GM13977 (cell line): ENCODE measurements around the gene UGGT2.

Experiments used
- DNase-seq: peaks from one replicate; pipeline ENCODE4 v3.0.0; 2012; ENCODE audit warnings: low spot score
- in situ Hi-C: fragments of 300-500 bp; cut with MboI; formaldehyde crosslinking; loops from one replicate; pipeline ENCODE4 v1.12.0; 2022; ENCODE audit warnings: low sequenced_read_pairs, low pct_unique_long_range_greater_than_20kb, mixed read lengths, inconsistent platforms; ENCODE audit not compliant: unreplicated experiment
- TF ChIP-seq, protein P1 (sequence below): IDR thresholded peaks from 2 replicates; pipeline ENCODE4 v1.5.1; 2012; ENCODE audit warnings: mild to moderate bottlenecking, control low read depth; ENCODE audit not compliant: insufficient read depth; ENCODE audit errors: extremely low read depth, missing control alignments

The UGGT2 gene, protein sequence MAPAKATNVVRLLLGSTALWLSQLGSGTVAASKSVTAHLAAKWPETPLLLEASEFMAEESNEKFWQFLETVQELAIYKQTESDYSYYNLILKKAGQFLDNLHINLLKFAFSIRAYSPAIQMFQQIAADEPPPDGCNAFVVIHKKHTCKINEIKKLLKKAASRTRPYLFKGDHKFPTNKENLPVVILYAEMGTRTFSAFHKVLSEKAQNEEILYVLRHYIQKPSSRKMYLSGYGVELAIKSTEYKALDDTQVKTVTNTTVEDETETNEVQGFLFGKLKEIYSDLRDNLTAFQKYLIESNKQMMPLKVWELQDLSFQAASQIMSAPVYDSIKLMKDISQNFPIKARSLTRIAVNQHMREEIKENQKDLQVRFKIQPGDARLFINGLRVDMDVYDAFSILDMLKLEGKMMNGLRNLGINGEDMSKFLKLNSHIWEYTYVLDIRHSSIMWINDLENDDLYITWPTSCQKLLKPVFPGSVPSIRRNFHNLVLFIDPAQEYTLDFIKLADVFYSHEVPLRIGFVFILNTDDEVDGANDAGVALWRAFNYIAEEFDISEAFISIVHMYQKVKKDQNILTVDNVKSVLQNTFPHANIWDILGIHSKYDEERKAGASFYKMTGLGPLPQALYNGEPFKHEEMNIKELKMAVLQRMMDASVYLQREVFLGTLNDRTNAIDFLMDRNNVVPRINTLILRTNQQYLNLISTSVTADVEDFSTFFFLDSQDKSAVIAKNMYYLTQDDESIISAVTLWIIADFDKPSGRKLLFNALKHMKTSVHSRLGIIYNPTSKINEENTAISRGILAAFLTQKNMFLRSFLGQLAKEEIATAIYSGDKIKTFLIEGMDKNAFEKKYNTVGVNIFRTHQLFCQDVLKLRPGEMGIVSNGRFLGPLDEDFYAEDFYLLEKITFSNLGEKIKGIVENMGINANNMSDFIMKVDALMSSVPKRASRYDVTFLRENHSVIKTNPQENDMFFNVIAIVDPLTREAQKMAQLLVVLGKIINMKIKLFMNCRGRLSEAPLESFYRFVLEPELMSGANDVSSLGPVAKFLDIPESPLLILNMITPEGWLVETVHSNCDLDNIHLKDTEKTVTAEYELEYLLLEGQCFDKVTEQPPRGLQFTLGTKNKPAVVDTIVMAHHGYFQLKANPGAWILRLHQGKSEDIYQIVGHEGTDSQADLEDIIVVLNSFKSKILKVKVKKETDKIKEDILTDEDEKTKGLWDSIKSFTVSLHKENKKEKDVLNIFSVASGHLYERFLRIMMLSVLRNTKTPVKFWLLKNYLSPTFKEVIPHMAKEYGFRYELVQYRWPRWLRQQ (N-terminal part only)

GRCh38 chr13:96053003-96053703 is at the start of gene UGGT2:
Gene UGGT2, minus strand, starts transcription at chr13:96053401. Its CDS starts 89 bp downstream, at chr13:96053312.
- DNase-seq: peak; percentile 98
- TF ChIP-seq, protein P1, sequence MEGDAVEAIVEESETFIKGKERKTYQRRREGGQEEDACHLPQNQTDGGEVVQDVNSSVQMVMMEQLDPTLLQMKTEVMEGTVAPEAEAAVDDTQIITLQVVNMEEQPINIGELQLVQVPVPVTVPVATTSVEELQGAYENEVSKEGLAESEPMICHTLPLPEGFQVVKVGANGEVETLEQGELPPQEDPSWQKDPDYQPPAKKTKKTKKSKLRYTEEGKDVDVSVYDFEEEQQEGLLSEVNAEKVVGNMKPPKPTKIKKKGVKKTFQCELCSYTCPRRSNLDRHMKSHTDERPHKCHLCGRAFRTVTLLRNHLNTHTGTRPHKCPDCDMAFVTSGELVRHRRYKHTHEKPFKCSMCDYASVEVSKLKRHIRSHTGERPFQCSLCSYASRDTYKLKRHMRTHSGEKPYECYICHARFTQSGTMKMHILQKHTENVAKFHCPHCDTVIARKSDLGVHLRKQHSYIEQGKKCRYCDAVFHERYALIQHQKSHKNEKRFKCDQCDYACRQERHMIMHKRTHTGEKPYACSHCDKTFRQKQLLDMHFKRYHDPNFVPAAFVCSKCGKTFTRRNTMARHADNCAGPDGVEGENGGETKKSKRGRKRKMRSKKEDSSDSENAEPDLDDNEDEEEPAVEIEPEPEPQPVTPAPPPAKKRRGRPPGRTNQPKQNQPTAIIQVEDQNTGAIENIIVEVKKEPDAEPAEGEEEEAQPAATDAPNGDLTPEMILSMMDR: no peak
- in situ Hi-C loops: no loop called here

DNA sequence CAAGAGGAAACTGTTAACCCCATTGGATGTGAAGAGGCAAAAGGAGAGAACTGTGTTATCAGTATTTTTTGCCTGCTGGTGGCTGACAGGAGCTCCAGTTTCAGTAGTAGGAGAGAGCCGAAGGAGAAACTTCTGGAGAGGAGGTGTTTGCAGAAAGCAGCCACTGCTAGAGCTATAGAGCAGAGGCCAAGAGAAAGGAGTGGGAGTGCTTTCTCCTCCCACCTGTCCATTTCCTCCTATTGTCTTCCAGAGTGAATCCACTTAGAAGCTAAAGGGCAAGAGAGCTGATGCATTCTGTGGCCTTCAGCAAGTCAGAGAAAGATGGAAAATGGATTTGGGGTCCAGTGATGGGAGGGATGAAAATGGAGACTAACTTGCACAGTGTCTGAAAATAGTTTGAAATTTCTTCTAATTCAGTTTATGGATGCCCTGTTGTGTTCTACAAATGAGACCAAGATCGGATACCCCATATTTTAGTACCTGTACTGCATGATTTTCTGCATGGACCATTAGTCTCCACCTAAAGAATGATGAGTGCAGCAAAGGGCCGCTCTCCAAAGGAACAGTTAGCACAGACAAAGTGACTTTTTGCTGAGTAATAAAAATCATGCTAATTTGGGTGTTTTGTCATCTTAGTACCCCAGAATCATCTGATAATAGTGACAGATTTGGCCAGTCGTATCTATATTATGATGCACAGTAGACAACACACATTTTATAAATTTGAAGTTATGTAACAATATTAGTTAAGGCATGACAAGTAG is 47.4 kb upstream of the UGGT2 start:
- no peak for DNase-seq
- TF ChIP-seq, protein P1: no peak
- in situ Hi-C loops: no loop called here

DNA sequence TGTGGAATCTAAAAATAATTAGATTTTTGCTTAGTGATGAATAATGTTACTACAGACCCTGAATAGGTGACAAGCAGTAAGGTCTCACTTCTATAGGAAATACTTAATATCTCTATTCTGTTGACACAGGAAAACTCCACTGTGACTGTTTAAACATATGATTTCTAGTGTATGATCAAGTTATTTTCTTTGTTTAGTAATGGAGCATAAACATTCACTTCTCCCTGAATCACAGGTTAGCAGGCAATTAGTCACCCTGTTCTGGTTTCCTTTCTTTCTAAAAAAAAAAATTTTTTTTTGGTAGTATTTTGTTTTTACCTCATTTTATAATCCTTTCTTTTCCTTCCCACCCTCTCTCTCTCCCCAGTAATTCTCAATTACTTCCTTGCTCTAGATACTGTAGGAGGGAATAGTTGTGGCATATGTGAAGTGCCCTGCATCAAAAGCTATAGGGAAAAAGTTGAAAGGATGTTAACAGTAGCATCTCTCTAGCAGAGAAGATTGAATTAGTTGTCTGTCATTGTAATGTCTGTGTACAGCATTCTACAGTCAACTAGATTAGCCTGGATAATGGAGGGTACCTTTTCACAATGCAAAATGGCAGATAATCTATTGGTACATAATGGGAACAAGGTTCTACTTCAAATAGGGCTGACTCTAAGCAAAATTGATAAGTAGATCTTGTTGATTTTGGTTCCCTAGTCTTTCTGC is 40.2 kb upstream of the UGGT2 start:
- no peak for DNase-seq
- in situ Hi-C loops: no loop called here
- TF ChIP-seq, protein P1: no peak

DNA sequence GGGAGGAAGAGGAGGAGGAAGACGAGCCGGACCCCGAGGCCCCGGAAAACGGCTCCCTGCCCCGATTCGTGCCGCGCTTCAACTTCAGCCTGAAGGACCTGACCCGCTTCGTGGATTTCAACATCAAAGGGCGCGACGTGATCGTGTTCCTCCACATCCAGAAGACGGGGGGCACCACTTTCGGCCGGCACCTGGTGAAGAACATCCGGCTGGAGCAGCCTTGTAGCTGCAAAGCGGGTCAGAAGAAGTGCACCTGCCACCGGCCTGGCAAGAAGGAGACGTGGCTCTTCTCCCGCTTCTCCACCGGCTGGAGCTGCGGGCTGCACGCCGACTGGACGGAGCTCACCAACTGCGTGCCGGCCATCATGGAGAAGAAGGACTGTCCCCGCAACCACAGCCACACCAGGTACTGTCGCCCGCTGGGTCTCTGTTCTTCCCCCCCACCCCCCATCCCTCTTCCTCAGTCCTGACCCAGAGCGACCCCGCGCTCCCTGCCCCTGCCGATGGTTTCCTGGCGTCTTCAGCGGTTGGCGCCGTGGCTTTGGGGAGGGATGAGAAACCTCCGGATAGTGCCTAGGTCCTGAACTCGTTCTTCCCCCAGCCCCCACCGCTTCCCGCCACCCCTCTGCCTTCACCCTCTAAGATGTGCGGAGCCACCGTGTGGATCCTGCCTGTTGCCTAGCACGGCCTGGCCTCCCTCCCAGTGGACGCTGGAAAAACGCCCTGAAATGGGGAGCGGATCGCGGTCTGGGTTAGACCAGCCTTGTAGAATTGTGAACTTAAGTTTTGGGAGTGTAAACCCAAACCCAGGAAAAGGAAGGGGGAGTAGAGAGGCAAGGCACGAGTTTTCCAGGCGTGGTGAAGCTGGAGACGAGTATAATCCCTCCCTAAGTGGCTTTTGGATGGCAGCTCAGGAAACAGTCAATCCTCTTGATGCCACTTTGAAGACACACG is 38.2 kb upstream of the UGGT2 start:
- no peak for DNase-seq
- TF ChIP-seq, protein P1: no peak
- in situ Hi-C loops: no loop called here
